Muscle layer of duodenum (tissue), 2 donors: Measurements from ENCODE around the gene RAB31.

Source experiments
- H3K27ac ChIP-seq: one replicate; pipeline ENCODE4 v1.7.0; 2013; ENCODE audit warnings: mild to moderate bottlenecking, low read length
- H3K27me3 ChIP-seq: one replicate; pipeline ENCODE4 v1.7.0; 2013; ENCODE audit warnings: low read depth, mild to moderate bottlenecking, control low read depth, low read length
- H3K36me3 ChIP-seq, 2 donors: one replicate each; pipeline ENCODE4 v1.7.0; 2013; ENCODE audit warnings: low read length in 2 of 2, control low read depth in 1 of 2, mild to moderate bottlenecking in 1 of 2; ENCODE audit not compliant: insufficient read depth in 2 of 2, control insufficient read depth in 1 of 2
- H3K4me1 ChIP-seq, 2 donors: one replicate each; pipeline ENCODE4 v1.7.0; 2013; ENCODE audit warnings: low read length in 2 of 2, mild to moderate bottlenecking in 2 of 2, control low read depth in 1 of 2, moderate library complexity in 1 of 2; ENCODE audit not compliant: insufficient read depth in 2 of 2, control insufficient read depth in 1 of 2
- H3K4me3 ChIP-seq, 2 donors: one replicate each; pipeline ENCODE4 v1.7.0; 2013; ENCODE audit warnings: low read length in 2 of 2, low read depth in 1 of 2, mild to moderate bottlenecking in 1 of 2
- H3K9me3 ChIP-seq, 2 donors: one replicate each; pipeline ENCODE4 v1.7.0; 2013; ENCODE audit warnings: low read length in 2 of 2, control low read depth in 1 of 2, mild to moderate bottlenecking in 1 of 2; ENCODE audit not compliant: control insufficient read depth in 1 of 2
- donor health status: healthy.

The RAB31 gene

GRCh38 chr18:9731380-9731779, 23.3 kb downstream of the RAB31 start:
- H3K27ac ChIP-seq, result no peak overlapping the region
- H3K9me3 ChIP-seq, result no peaks in the 10 kb centered on the region
- H3K36me3 ChIP-seq, result peaks cover 3 to 13% of the 10 kb centered on the region in 2 donors

GRCh38 chr18:9732031-9732430, 23.9 kb downstream of the RAB31 start:
- peaks cover 3 to 13% of the 10 kb centered on the region in 2 donors for H3K36me3 ChIP-seq
- H3K4me1 ChIP-seq, result peaks cover 0 to 5% of the 10 kb centered on the region in 2 donors
- H3K27me3 ChIP-seq, result no peaks in the 10 kb centered on the region
- H3K4me3 ChIP-seq, result no peak overlapping the region
- no peak overlapping the region for H3K27ac ChIP-seq
- H3K9me3 ChIP-seq, result no peaks in the 10 kb centered on the region

More at GRCh38 chr18:9731380-9731779, 23.3 kb downstream of the RAB31 start:
- peaks cover 0 to 5% of the 10 kb centered on the region in 2 donors for H3K4me1 ChIP-seq
- H3K27me3 ChIP-seq, result no peaks in the 10 kb centered on the region
- no peak overlapping the region for H3K4me3 ChIP-seq

- H3K4me1 ChIP-seq, result peaks cover 0 to 12% of the 10 kb centered on the region in 2 donors
Measured at GRCh38 chr18:9734189-9734588, 26.1 kb downstream of the RAB31 start.

GRCh38 chr18:9735238-9735637, 27.1 kb downstream of the RAB31 start:
- Histone ChIP-seq H3K27ac (no peak overlapping the region), H3K4me1 (peaks cover 0 to 12% of the 10 kb centered on the region in 2 donors)

More at GRCh38 chr18:9734189-9734588, 26.1 kb downstream of the RAB31 start:
- Histone ChIP-seq H3K27me3 (no peaks in the 10 kb centered on the region), H3K9me3 (no peaks in the 10 kb centered on the region), H3K4me3 (no peak overlapping the region), H3K36me3 (peaks cover 3 to 13% of the 10 kb centered on the region in 2 donors), H3K27ac (no peak overlapping the region)

GRCh38 chr18:9735879-9736278, 27.8 kb downstream of the RAB31 start:
- peaks cover 0 to 12% of the 10 kb centered on the region in 2 donors for H3K4me1 ChIP-seq
- H3K9me3 ChIP-seq, result no peaks in the 10 kb centered on the region
- H3K27me3 ChIP-seq, result no peaks in the 10 kb centered on the region
- no peak overlapping the region for H3K27ac ChIP-seq
- H3K36me3 ChIP-seq, result peaks cover 3 to 13% of the 10 kb centered on the region in 2 donors
- no peak overlapping the region for H3K4me3 ChIP-seq

More at GRCh38 chr18:9735238-9735637, 27.1 kb downstream of the RAB31 start:
- Histone ChIP-seq H3K36me3 (peaks cover 3 to 13% of the 10 kb centered on the region in 2 donors), H3K4me3 (no peak overlapping the region), H3K9me3 (no peaks in the 10 kb centered on the region), H3K27me3 (no peaks in the 10 kb centered on the region)

- H3K36me3 ChIP-seq, result peaks cover 3 to 13% of the 10 kb centered on the region in 2 donors
- peaks cover 0 to 13% of the 10 kb centered on the region in 2 donors for H3K4me1 ChIP-seq
- no peaks in the 10 kb centered on the region for H3K27me3 ChIP-seq
- no peaks in the 10 kb centered on the region for H3K9me3 ChIP-seq
- no peak overlapping the region for H3K4me3 ChIP-seq
- H3K27ac ChIP-seq, result no peak overlapping the region
Measured at GRCh38 chr18:9736286-9736835, 28.3 kb downstream of the RAB31 start.

- peaks cover 0 to 20% of the 10 kb centered on the region in 2 donors for H3K4me1 ChIP-seq
- H3K27ac ChIP-seq, result no peak overlapping the region
- no peaks in the 10 kb centered on the region for H3K9me3 ChIP-seq
- no peak overlapping the region for H3K4me3 ChIP-seq
- no peaks in the 10 kb centered on the region for H3K27me3 ChIP-seq
- peaks cover 3 to 11% of the 10 kb centered on the region in 2 donors for H3K36me3 ChIP-seq
Measured at GRCh38 chr18:9737006-9737405, 28.9 kb downstream of the RAB31 start.

- Histone ChIP-seq H3K4me3 (no peak overlapping the region), H3K27ac (no peak overlapping the region), H3K27me3 (no peaks in the 10 kb centered on the region), H3K9me3 (no peaks in the 10 kb centered on the region), H3K4me1 (peaks cover 0 to 22% of the 10 kb centered on the region in 2 donors), H3K36me3 (peaks cover 3 to 5% of the 10 kb centered on the region in 2 donors)
Measured at GRCh38 chr18:9737472-9738121, 29.5 kb downstream of the RAB31 start.

- Histone ChIP-seq H3K27ac (no peak overlapping the region), H3K9me3 (no peaks in the 10 kb centered on the region), H3K4me1 (peaks cover 0 to 22% of the 10 kb centered on the region in 2 donors), H3K36me3 (peaks cover under 1 to 3% of the 10 kb centered on the region in 2 donors), H3K27me3 (no peaks in the 10 kb centered on the region), H3K4me3 (no peak overlapping the region)
Measured at GRCh38 chr18:9738266-9738969, 30.3 kb downstream of the RAB31 start.

- no peak overlapping the region for H3K27ac ChIP-seq
- no peaks in the 10 kb centered on the region for H3K9me3 ChIP-seq
- peaks cover 0 to 22% of the 10 kb centered on the region in 2 donors for H3K4me1 ChIP-seq
- no peaks in the 10 kb centered on the region for H3K36me3 ChIP-seq
- H3K4me3 ChIP-seq, result no peak overlapping the region
- no peaks in the 10 kb centered on the region for H3K27me3 ChIP-seq
Measured at GRCh38 chr18:9739516-9739915, 31.4 kb downstream of the RAB31 start.

GRCh38 chr18:9740071-9740470, 32.0 kb downstream of the RAB31 start:
- no peak overlapping the region for H3K27ac ChIP-seq
- peaks cover 0 to 21% of the 10 kb centered on the region in 2 donors for H3K4me1 ChIP-seq

More at GRCh38 chr18:9740071-9740470, 32.0 kb downstream of the RAB31 start:
- Histone ChIP-seq H3K36me3 (no peaks in the 10 kb centered on the region), H3K27me3 (no peaks in the 10 kb centered on the region), H3K4me3 (no peak overlapping the region), H3K9me3 (no peaks in the 10 kb centered on the region)
